22Rv1 (cell line): ENCODE data around the gene RRM2.

Experiments
- H3K27ac ChIP-seq: fragments of 450-650 bp; 2 replicates; pipeline ENCODE4 v1.5.1; 2017
- CTCF ChIP-seq: fragments of 450-650 bp; IDR thresholded peaks from 2 replicates; pipeline ENCODE4 v1.5.1; 2017; ENCODE audit warnings: mild to moderate bottlenecking
- ZFX ChIP-seq: fragments of 450-650 bp; IDR thresholded peaks from 2 replicates; pipeline ENCODE4 v1.6.1; 2017; ENCODE audit warnings: antibody characterized with exemption, borderline replicate concordance

RRM2 gene

GRCh38 chr2:10109311-10109710 is 13.2 kb upstream of the RRM2 start:
- TF ChIP-seq CTCF (no peak), ZFX (no peak)
- H3K27ac ChIP-seq, result no peak overlapping the region

GRCh38 chr2:10119027-10119325 is 3.6 kb upstream of the RRM2 start:
- H3K27ac ChIP-seq, result 0 out of 2 replicates have a peak overlapping the region, but pooled peaks have one; percentile 99
- TF ChIP-seq CTCF (no peak), ZFX (no peak)

- H3K27ac ChIP-seq, result peak overlapping the region; percentile 99
- TF ChIP-seq CTCF (no peak), ZFX (no peak)
Measured at GRCh38 chr2:10119601-10120157, 2.9 kb upstream of the RRM2 start.

- peak overlapping the region; percentile 99 for H3K27ac ChIP-seq
- TF ChIP-seq CTCF (no peak), ZFX (no peak)
Measured at GRCh38 chr2:10120158-10120876, 2.2 kb upstream of the RRM2 start.

GRCh38 chr2:10120877-10121574 is 1.5 kb upstream of the RRM2 start:
- TF ChIP-seq ZFX (no peak), CTCF (no peak)
- peak overlapping the region; percentile 99 for H3K27ac ChIP-seq

GRCh38 chr2:10123281-10123680 is 742 bp downstream of the RRM2 start:
- no peak for TF ChIP-seq ZFX
- no peak for TF ChIP-seq CTCF
- peak overlapping the region; percentile 99 for H3K27ac ChIP-seq

GRCh38 chr2:10124538-10125045 is 2.1 kb downstream of the RRM2 start:
- TF ChIP-seq ZFX, result no peak
- TF ChIP-seq CTCF, result peak; percentile 73
- H3K27ac ChIP-seq, result peak overlapping the region; percentile 99; the same call in 1 of the 2 replicates
